Fibroblast of peridontal ligament (primary cell): ENCODE measurements around the gene ISL1.

Source experiments
- DNase-seq: peaks from one replicate; pipeline ENCODE4 v3.0.0-alpha.2; 2010; ENCODE audit errors: extremely low read depth

ISL1 gene

DNA sequence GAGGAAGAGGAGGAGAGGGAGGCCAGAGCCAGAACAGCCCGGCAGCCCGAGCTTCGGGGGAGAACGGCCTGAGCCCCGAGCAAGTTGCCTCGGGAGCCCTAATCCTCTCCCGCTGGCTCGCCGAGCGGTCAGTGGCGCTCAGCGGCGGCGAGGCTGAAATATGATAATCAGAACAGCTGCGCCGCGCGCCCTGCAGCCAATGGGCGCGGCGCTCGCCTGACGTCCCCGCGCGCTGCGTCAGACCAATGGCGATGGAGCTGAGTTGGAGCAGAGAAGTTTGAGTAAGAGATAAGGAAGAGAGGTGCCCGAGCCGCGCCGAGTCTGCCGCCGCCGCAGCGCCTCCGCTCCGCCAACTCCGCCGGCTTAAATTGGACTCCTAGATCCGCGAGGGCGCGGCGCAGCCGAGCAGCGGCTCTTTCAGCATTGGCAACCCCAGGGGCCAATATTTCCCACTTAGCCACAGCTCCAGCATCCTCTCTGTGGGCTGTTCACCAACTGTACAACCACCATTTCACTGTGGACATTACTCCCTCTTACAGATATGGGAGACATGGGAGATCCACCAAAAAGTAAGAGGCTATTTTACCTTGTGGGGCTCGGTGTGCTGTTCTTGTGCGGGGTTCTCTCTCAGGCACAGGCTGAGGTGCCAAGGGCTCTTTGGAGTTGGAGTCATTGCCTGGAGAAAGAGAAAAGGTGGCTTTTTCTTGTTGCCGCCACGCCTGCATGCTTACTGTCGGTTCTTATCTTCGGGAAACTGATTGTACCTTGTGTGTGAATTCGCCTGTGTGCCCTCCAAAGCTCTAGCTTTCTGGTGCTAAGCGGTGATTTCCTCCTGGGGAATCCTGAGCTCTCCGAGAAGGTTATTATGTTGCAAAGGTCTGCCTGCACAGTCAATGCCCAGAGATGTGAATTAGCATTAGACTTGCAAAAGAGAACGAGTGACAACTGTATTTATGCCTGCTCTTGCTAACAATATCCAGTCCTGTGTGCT, at the start of gene ISL1:
Gene ISL1, plus strand, starts transcription at position 318 of the 991 bp plus-strand sequence. Its CDS starts 224 bp downstream, at position 542.
- DNase-seq = peak; percentile 12

- DNase-seq = no peak
These were observed 46.4 kb upstream of the ISL1 start for GRCh38 chr5:51336878-51337277.

- no peak for DNase-seq
These were observed 38.1 kb upstream of the ISL1 start for GRCh38 chr5:51345106-51345505.

DNA sequence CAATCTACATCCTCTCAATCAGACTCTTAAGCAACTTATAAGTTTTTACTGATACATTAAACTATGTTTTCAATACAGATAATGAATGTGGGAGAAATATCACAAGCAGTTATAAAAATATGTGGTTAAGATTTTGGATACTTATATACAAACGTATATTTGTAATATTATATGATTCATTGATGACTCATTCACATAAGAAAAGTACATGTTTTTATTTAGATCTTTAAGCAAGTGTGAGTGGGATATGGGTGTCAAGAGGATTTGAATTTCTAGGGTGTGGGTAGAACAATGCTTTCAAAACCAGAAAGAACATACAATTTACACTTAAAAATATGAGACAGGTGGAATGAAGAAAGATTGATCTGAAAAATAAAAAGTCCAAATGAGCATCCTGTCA, 36.1 kb upstream of the ISL1 start:
- no peak for DNase-seq

- DNase-seq = no peak
These were observed 35.5 kb upstream of the ISL1 start for GRCh38 chr5:51347704-51348103.

DNA sequence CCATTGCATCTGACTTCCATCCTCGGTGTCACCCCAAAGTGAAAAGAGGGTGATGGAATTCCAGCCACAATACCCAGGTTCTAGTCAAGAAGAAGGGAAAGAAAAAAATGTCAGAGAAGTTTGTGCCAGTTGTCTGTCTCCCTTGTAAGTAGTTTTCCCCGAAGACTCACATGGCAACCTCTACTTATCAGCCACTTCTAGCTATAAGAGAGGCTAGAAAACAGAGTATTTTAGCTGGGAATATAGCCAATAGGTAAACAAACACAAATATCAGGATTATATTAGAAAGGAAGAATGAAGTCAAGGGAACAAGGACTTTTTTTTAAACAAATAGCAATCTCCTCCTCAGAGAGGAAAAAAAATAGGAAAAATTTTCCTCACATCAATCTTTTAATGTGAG, 12.2 kb upstream of the ISL1 start:
- DNase-seq = no peak

DNA sequence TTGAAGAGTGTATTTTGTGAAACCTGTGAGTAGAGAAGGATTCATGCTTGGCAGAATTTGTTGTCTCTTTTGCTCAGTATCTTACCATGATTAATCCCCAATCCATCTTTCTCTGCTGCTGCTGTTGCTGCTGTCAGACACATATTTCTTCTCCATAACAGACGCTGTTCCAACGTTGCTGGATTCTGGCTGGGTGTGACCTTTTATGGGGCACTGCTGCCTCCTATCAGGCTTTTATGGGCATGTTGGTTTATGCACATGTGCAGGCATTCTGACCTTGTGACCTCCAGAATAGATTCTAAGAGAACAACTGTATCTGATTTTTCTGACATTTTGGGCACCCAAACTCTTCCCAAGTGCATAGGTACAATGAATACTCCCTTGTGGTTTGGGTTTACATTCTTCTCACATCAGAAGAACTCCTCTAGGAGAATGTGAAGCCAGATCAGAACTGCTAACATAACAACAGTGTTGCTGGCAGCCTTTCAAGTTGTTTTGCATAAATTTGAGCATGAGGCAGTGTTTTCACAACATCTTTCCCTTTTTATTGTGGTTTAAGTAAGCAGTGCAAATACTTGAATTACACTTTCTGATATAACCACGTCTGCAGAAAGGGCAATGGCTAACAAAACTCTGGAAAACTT, 9.2 kb upstream of the ISL1 start:
- DNase-seq = no peak

- no peak for DNase-seq
These were observed 8.2 kb upstream of the ISL1 start for GRCh38 chr5:51375084-51375483.

- DNase-seq = no peak
These were observed 6.7 kb upstream of the ISL1 start for GRCh38 chr5:51376509-51376908.

- DNase-seq = no peak
These were observed 5.8 kb upstream of the ISL1 start for GRCh38 chr5:51377151-51378060.

DNA sequence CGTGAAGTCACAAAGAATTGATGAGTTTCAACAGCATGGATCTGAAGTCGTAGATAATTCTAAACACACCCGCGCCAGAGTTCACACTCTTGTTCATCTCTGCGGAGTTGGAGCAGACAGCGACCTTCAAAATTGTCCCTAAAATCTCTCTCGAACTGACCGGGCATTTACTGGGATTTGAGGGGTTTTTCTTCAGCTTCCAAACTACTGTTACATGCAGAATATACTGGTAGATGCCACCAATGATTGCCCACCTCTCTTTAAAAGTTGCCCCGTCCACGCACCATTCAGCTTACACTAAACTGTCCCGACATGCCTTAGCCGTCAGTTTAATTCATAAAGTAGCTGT, 5.2 kb upstream of the ISL1 start:
- no peak for DNase-seq

- DNase-seq = no peak
These were observed 4.6 kb upstream of the ISL1 start for GRCh38 chr5:51378448-51379330.

- no peak for DNase-seq
These were observed 3.9 kb upstream of the ISL1 start for GRCh38 chr5:51379331-51379700.

GRCh38 chr5:51380603-51381207, 2.5 kb upstream of the ISL1 start:
- no peak for DNase-seq

DNA sequence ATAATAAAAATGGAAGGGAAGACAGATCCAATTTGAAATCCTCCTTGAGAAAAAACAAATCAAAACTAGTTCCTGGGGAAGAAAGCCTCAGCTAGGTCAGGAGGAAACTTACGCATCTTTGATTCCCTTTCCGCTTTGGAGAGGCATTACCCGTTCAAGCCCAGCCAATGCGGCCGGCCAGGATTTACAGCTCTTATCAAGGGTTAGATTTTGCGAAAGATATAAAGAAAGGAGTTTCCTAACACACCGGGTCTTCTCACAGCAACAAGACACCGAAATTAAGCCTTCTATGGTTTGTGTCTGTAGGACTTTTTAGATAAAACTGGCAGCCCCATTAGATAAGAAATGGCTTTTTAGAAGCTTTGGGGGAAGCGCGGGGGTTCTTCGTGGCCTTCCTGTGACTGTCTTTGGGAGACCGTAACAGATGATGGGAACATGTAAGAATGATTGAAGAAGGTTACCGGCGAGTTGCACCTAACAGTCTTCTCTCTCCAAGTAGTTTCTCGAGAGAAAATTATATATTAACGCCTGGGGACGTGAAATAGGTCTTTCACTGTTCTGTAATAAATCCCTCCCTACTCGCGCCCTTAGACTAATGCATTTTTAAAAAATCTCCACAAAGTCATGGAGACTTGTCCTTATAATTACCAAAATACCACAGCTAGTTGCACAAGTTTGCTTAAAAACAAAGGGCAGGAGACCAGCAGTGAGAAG, 1.3 kb upstream of the ISL1 start:
- DNase-seq = no peak

DNA sequence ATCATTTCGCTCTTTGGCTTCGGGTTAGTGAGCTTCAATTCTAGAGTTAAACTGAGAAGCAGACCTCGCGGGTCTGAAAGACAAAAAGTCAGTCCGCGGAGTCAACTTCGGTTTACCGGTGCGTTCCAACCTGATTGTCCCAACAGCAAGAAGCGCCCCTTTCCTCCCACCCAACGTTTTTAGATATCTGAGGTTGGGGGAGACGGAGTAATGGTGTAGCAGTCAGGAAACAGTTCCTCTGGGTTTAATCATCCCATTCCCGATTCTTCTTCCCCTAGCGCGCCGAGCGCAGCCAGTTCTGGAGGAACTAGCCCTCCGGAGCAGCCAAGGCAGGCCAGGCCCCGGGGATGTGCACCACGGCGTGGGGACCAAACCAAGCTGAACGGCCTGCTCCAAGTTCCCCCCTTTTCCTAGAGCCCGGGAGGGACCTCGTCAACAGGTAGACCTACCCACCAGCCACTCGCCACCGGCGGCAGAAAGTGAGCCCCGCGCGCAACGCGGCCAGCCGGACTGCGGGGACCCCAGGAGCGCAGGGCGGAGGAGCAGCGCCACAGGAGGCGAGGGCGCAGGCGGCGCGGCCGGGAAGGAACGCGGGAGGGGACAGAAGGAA, 622 bp upstream of the ISL1 start:
- DNase-seq = no peak

DNA sequence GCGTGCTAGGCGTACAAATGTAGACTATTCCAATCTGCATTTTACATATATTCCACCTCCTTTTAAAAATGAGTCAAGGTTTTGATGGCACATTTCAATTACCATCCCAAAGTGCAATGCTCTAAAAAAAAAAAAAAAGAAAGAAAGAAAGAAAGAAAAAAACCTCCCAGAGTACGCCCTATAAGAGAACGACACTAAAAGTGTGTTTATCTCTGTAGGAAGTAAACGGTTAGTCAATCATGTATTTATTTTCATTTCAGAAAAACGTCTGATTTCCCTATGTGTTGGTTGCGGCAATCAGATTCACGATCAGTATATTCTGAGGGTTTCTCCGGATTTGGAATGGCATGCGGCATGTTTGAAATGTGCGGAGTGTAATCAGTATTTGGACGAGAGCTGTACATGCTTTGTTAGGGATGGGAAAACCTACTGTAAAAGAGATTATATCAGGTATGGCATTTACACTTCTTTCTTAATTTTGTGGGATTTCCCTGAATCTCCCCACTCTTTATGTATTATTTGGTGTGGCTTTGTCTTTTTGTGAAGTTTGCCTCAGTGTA, 1.1 kb downstream of the ISL1 start:
- DNase-seq = no peak

DNA sequence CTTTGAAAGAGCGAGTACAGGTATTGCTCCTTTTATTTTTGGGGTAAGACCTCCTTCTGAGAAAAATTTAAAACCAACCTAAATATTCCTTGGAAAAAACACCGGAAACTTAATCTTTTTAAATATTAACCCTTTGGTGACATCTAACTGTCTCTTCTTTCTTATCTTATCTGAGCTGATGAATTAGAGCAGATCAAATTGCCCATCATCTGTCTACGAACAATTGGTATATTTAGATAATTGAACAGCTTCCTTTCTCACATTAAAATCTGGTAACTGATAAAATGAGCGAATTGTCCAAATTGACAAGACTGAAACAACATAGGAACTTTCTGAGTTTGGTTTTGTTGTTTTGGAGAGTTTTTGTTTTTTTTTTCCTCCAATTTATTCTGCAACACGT, 2.0 kb downstream of the ISL1 start:
- no peak for DNase-seq
